GM21737 (cell line): ENCODE measurements around the gene PCID2.
A peak's percentile ranks its signal among the peaks of the same experiment; 100 is the strongest.
"Not testable (repeated sequence)": the region's sequence is repeated elsewhere in the genome, so short reads cannot be mapped to it uniquely, and the experiment has no call there.

Source experiments
- ATAC-seq: cut with Tn5 transposase; IDR thresholded peaks from one replicate; pipeline ENCODE4 v1.9.1; 2021; ENCODE audit warnings: mild to moderate bottlenecking, moderate library complexity; ENCODE audit not compliant: unreplicated experiment

The PCID2 gene

GRCh38 chr13:113208421-113209335 is at the start of gene PCID2:
TSS of gene PCID2 (minus strand) at chr13:113208669. CDS start at chr13:113208634, 35 bp downstream.
- peak; percentile 74 for ATAC-seq

DNA sequence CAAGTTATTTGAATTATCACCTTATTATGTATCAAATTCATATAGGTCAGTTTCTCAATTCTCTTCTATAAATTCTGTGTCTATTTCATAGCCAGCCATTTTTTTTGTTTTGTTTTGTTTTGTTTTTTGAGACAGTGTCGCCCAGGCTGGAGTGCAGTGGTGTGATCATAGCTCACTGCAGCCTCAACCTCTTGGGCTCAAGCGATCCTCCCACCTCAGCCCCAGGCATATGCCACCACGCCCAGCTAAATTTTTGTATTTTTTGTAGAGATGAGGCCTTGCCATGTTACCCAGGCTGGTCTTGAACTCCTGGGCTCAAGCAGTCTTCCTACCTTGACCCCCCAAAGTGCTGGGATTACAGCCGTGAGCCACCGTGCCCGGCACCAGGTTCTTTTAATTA is 49.4 kb upstream of the PCID2 start:
- not testable (repeated sequence) for ATAC-seq

GRCh38 chr13:113252516-113253095 is 44.1 kb upstream of the PCID2 start:
- no peak for ATAC-seq

DNA sequence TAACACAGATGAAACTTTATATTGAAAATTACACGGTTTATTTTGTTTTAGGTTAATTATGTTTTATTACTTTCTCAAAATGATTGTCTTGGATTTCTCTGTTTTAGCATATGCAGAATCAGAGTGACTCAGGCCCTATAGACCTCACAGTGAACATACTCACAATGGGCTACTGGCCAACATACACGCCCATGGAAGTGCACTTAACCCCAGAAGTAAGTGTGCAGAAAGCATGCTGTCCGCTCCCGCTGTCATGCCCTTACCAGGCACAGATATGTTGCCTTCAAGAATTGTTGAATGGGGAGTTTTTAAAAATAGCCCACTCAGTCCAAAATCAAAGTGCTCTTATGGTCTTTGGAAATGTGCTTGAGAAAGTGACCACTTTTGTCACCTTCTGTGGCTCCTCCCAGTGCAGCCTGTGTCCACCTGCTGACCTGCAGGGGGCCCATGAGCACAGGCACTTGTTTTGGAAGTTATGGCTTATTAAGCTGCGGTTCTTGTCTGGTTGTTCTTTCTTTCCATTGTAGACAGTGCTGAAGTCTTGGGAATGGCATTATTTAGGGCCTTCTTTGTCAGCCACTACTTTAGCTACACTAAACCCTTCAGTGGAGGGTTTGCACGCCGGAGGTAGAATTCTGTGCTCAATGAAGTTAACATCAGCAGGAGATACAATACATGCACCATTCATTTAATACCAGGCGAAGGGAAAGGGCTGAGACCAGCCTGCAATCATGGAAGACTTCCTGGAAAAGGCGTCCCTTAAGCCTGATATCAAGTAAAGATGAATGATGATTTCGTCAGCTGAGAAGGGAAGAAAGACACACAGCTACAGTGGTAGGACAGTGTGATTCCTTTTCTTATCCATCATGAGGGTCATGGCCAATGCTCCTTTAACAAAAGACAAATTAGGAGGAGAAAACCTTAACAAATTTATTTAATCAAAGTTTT is 37.7 kb upstream of the PCID2 start:
- ATAC-seq = no peak

GRCh38 chr13:113243847-113244246 is 35.4 kb upstream of the PCID2 start:
- no peak for ATAC-seq

- not testable (repeated sequence) for ATAC-seq
Measured at GRCh38 chr13:113241623-113242022, 33.2 kb upstream of the PCID2 start.

GRCh38 chr13:113239986-113240385 is 31.5 kb upstream of the PCID2 start:
- no peak for ATAC-seq

GRCh38 chr13:113239357-113239756 is 30.9 kb upstream of the PCID2 start:
- no peak for ATAC-seq

DNA sequence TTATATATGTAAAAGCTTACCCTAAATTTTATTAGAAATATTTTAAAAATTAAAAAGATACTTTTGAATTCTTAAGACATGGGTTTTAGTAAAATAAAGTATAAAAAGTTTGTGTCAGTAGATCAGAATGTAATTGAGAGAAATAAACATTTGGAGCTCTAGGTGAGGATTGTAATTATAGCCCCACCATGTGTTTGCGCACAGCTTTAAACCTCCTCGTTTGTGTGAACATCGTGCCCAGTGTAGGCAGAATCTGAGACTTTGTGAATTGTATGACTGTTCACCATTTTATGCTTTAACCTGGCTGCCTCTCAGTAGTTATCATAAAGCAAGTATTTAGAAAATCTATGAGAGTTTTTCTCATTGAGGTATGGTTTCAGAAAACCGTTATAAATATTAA is 30.1 kb upstream of the PCID2 start:
- ATAC-seq = no peak

GRCh38 chr13:113233101-113233500 is 24.6 kb upstream of the PCID2 start:
- ATAC-seq = no peak

DNA sequence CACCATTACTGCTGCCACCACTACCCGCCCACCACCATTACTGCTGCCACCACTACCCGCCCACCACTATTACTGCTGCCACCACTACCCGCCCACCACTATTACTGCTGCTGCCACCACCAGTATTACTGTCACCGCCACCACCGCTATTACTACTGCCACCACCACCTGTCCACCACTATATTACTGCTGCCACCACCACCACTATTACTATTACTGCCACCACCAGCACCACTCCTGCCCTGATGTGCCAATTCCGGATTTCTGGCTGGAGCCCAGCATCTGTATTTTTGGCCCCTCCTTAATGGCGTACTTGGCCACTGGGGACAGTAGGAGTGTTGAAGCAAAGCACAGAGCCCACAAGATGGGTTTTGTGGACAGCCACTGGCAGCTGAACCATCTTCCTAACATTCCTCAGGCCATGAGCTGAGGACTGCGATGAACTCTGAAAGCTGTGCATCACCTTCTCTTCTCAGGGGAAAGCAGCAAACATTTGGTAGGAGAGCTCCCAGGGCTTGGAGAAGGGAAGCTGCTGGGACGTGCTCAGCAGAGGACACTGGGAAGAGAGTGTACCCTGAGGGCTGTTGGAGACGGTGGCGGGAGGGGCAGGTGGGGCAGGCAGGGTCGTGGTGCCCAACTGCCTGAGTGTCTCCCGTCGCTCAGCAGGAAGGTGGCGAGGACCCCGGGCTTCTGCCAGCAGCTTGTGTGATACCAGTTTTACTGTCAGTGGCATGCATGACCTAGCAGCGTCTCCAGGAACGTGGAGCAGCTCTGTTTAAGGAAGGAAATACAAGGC is 23.9 kb upstream of the PCID2 start:
- ATAC-seq = no peak

DNA sequence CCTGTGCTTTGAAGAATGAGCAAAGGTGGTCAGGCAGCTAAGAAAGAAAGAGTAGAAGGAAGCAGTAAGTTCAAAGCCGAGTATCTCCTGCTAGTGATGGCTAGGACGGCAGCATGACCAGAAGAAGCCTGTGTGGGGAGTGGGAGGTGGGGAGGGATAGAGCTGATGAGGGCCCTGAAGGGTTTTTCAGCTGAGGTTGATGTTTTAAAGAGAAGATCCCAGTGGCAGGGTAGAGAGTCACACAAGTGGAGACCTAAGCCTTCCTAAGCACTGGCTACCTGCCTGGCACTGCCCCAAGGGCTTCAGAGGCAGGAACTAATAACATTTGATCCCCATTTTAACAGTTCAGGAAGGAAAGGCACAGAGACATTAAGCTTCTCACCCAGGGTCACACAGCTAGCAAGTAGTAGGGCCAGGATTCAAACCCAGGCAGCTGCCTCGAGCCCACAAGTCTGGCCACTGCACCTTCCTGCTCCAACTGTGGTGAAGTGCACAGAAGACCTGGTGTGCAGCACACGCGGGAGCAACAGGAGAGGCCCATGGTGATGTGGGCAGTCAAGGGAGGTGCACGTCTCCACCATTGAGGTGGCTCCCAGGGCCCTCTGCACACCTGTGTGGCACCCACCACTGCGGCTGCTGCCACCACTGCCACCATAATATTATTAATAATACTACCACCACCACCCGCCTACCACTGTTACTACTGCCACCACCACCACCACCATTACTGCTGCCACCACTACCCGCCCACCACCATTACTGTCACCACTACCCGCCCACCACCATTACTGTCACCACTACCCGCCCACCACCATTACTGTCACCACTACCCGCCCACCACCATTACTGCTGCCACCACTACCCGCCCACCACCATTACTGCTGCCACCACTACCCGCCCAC is 23.1 kb upstream of the PCID2 start:
- ATAC-seq = no peak

DNA sequence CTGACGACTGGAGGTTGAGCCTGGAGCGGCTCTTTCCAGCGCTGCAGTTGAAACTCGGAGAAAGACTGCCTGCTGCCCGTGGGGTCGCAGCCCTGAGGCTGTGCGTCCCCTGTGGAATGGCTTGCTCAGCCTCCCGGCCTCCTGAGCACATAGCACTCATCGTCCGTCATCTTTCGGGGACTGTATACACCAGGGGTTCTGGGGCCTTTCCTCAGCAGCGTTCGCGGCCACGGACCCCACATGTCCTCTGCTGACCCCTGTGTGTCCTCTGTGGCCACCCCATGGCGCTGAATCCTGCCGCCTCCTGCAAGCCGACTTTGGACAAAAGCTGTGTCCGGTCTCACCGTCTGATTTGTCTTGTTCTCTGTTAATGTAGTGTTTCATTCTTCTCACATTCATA is 21.3 kb upstream of the PCID2 start:
- ATAC-seq = no peak

DNA sequence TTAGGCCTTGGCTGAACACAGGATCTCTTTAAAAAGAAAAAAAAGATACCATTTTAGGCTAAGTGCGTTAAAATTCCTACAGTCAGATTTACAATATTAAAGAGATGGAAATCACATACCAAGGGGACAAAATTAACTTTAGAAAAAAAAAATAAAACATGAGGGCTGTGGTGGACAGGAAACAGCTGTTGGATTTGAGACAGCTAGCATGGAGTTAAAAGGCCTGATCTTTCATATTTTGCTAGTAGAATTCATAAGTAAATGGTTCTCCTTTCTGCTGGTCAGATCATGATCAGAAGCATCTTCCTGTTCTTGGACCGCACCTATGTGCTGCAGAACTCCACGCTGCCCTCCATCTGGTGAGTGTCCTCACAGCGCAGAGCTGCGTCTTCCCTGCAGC is 20.7 kb upstream of the PCID2 start:
- no peak for ATAC-seq

GRCh38 chr13:113226873-113227450 is 18.5 kb upstream of the PCID2 start:
- no peak for ATAC-seq

GRCh38 chr13:113225515-113225914 is 17.0 kb upstream of the PCID2 start:
- ATAC-seq = no peak

- ATAC-seq = no peak
Measured at GRCh38 chr13:113224486-113224885, 16.0 kb upstream of the PCID2 start.

- no peak for ATAC-seq
Measured at GRCh38 chr13:113223070-113223469, 14.6 kb upstream of the PCID2 start.

- no peak for ATAC-seq
Measured at GRCh38 chr13:113220877-113221276, 12.4 kb upstream of the PCID2 start.
